Posterior vena cava (tissue), 2 donors: ENCODE data around the gene ADORA1. TPM values are rescaled to one million over a fixed set of nuclear protein-coding genes. Genes with fewer than 3 reads are reported as not detected.

Source experiments
- DNase-seq: peaks from one replicate; pipeline ENCODE4 v3.0.0-alpha.2; 2020; ENCODE audit warnings: low spot score
- intact Hi-C, 2 donors: fragments of 100-400 bp; cut with DNase I; formaldehyde crosslinking; loops; one replicate each; pipeline versions ENCODE4 v1.14.1 to v1.14.2; 2022 to 2023
- total RNA-seq, 2 donors: library from RNA; stranded (reverse); fragmentation: NEBNext Ultra II Directional; extraction: Animal tissue kit (Norgen Biotek cat#: 25700); gene quantifications; one replicate each; pipeline ENCODE4 v1.2.1, GENCODE V29; 2021
- donor health status: DM: yes; HTN: yes; CAD: no.
- donor health status: DM: yes; HTN: yes; CAD: no.

ADORA1 gene
- total RNA-seq, 2 donors from 2014 or later = 0.32 to 1.3 TPM

GRCh38 chr1:203150511-203151297, 23.2 kb downstream of the ADORA1 start:
- no peak for DNase-seq
- intact Hi-C loops = no loop called here

GRCh38 chr1:203151362-203152157, 24.0 kb downstream of the ADORA1 start:
- intact Hi-C loops = no loop called here
- no peak for DNase-seq

DNA sequence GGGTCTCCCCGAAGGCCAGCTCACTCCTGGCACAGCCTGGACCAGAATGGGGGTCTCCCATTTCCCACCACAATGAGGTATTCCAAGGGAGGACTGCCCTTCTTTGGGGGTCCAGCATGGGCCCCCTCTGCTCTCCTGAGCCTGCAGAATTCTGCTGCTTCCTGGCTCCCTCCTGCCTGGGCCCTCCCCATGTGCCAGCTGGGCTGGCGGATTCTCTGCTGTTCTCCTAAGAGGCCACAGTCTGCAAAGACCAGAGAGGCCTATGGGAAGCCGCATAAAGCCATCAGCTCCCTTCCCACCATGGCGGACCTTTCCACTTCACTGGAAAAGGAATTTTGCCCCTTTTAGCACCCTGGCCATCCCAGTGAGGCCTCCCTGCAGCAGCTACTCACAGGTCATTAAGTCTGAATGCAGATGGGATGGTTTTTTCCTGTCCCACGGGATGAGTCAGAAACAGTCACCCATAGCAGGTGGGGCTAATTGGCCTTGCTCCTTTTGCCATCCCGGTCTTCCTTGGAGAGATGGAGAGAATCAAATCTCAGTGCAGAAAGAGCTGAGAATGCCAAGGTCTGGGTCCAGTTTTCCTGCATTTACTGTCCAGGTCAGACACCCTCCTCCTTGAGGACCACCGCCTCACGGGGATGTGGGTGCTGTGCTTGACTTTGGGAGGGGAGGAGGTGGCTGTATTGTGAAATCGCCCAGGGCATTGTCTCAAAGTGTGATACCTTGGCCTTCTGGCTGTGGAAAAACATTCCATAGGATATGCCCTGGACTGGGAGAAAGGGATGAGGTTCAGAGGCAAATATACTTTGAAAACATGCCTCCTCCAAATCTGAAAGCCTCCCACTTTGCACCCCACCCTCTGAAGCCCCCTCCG, 24.9 kb downstream of the ADORA1 start:
- no peak for DNase-seq
- intact Hi-C loops = no loop called here

GRCh38 chr1:203153051-203153988, 25.8 kb downstream of the ADORA1 start:
- no peak for DNase-seq

GRCh38 chr1:203153989-203154821, 26.7 kb downstream of the ADORA1 start:
- intact Hi-C loops = loop anchor here in 1 of 2 donors (1.0 kb wide), 1 partner anchor 16 kb away; no protein-coding TSS in a partner anchor
- no peak for DNase-seq

More at GRCh38 chr1:203153051-203153988, 25.8 kb downstream of the ADORA1 start:
- intact Hi-C loops = no loop called here

GRCh38 chr1:203156280-203156679, 28.8 kb downstream of the ADORA1 start:
- no peak for DNase-seq
- intact Hi-C loops = loop anchor here in 1 of 2 donors (2.0 kb wide), 1 partner anchor 29 kb away; no protein-coding TSS in a partner anchor

- intact Hi-C loops = no loop called here
Measured at GRCh38 chr1:203158423-203158822, 30.9 kb downstream of the ADORA1 start.

DNA sequence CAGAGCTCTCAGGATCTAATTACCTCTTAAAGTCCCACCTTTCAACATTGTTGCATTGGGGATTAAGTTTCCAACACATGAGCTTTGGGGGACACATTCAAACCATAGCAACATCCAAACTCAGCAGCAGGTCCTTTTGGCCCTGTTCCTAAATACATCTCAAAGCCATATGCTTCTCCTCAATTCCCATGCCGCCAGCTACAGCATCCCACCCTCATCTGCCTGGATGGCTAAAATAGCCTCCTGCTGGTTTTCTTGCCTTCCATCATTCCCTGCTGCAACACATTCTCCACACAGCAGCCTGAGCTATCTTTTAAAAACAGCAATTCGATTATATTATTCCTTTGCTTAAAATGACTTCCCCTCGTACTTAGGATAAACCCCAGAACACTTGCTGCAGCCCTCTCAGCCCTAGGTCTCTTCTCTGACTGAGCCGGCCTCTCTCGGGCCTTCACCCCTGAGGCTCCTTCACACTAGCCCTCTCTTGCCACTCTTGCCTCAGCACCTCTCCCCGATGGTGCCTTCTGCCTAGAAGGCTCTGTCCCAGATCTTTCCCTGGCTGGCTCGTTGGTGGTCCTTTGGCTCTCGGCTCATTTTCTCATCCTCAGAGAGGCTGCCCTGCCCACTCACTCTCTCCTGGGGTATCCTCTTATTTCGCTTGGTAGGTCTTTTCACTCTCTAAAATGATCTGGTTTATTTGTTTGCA, 31.6 kb downstream of the ADORA1 start:
- no peak for DNase-seq
- intact Hi-C loops = no loop called here

More at GRCh38 chr1:203158423-203158822, 30.9 kb downstream of the ADORA1 start:
- DNase-seq = no peak

- DNase-seq = no peak
- intact Hi-C loops = no loop called here
Measured at GRCh38 chr1:203159844-203160243, 32.3 kb downstream of the ADORA1 start.

- DNase-seq = no peak
- intact Hi-C loops = no loop called here
Measured at GRCh38 chr1:203161175-203161574, 33.6 kb downstream of the ADORA1 start.

DNA sequence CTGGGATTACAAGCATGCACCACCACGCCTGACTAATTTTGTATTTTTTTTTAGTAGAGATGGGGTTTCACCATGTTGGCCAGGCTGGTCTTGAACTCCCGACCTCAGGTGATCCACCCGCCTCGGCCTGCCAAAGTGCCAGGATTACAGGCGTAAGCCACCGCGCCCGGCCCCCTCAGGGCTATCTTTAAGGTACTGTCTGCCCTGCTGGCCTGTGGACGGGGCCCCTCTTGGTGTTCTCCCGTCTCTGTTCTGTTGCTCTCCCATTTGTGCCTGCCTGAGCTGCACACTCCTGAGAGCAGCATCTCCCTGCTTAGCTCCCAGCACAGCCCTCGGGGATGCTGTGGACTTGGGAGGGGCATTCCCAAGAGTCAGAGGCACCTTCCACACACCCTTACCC, 34.2 kb downstream of the ADORA1 start:
- intact Hi-C loops = no loop called here
- DNase-seq = no peak

DNA sequence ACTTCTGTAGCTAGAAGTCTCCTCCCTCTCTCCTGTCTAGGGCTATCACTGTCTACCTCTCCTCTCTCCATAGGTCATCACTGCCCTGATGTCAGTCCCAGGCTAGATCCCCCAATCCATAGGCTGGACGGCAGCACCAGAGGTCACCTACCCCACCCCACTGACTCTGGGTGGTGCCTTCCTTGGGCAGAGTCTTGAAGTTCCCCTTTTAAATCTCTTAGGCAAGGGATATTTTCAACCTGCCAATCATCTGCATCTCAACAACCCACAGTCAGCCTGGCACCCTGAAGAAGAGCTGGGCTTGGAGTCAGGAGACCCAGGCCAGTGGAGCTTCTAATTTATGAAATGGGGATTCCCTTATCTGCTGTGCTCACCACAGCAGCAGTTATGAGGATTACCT, 34.9 kb downstream of the ADORA1 start:
- intact Hi-C loops = no loop called here
- no peak for DNase-seq

DNA sequence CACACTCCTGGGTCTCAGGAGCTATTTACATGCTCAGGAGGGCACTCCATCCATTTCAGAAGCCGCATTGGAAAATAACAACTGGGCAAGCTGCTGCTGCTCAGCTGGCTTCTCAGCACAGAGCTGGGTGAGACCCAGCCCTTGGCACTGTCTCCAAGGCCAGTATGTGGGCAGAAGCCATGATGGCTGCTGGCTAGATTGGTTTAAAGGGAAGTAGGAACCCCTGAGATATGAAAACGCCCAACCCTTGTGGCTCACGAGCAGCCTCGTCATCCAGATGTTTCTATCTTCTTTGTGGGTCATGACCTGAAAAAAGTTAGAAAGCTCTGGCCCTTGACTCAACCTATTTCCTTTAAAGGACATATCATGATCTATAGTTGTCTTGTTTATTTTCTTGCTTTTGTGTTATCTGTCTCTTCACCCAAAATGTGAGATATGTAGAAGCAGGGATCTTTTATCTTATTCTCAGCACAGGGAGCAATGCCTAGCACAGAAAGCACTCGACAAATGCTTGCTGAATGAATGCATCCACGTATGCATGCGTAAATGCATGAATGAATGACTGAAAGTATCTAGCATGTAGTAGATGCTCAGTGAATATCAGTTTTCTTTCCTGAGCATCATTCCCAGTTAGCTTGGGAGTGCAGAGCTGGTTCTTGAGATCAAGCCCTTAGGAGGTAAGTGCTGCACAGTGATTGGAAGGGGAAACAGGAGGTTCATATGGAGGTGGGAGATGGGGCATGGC, 36.5 kb downstream of the ADORA1 start:
- DNase-seq = no peak
- intact Hi-C loops = no loop called here

DNA sequence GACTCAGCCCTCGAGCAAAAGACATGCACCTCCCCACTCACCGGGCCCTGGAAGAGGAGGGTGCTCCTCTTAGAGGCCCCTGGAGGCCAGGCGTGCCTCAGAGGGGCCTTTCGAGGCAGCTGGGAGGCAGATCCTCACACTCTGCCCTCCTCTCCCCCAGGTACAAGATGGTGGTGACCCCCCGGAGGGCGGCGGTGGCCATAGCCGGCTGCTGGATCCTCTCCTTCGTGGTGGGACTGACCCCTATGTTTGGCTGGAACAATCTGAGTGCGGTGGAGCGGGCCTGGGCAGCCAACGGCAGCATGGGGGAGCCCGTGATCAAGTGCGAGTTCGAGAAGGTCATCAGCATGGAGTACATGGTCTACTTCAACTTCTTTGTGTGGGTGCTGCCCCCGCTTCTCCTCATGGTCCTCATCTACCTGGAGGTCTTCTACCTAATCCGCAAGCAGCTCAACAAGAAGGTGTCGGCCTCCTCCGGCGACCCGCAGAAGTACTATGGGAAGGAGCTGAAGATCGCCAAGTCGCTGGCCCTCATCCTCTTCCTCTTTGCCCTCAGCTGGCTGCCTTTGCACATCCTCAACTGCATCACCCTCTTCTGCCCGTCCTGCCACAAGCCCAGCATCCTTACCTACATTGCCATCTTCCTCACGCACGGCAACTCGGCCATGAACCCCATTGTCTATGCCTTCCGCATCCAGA, 37.7 kb downstream of the ADORA1 start:
- intact Hi-C loops = no loop called here
- no peak for DNase-seq

DNA sequence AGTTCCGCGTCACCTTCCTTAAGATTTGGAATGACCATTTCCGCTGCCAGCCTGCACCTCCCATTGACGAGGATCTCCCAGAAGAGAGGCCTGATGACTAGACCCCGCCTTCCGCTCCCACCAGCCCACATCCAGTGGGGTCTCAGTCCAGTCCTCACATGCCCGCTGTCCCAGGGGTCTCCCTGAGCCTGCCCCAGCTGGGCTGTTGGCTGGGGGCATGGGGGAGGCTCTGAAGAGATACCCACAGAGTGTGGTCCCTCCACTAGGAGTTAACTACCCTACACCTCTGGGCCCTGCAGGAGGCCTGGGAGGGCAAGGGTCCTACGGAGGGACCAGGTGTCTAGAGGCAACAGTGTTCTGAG, 38.3 kb downstream of the ADORA1 start:
- intact Hi-C loops = no loop called here
- DNase-seq = no peak
